SK-MEL-5 (cell line): ENCODE results near the gene BAK1. TPM values are rescaled to one million over a fixed set of nuclear protein-coding genes. Genes with fewer than 3 reads are reported as not detected.
"Not testable (repeated sequence)": the region's sequence is repeated elsewhere in the genome, so short reads cannot be mapped to it uniquely, and the experiment has no call there.

Source experiments
- DNase-seq: peaks from one replicate; pipeline ENCODE4 v3.0.0-alpha.2; 2016; ENCODE audit warnings: low read depth, low spot score
- in situ Hi-C: cut with HindIII; loops from 2 replicates; pipeline ENCODE4 v1.10.0; 2016; ENCODE audit warnings: low sequenced_read_pairs, high pct_unique_total_duplicates, low pct_unique_long_range_greater_than_20kb
- total RNA-seq: library from RNA; depleted of rRNA; stranded (reverse); fragments of >200 nt; shearing (Covaris generic); gene quantifications from 2 replicates; pipeline ENCODE4 v1.2.3, GENCODE V29; 2014

The BAK1 gene
- total RNA-seq, 1 experiment from 2014 or later = 11.2 TPM

GRCh38 chr6:33575211-33575610 lies 4.9 kb downstream of the BAK1 start:
- in situ Hi-C loops = no loop called here

GRCh38 chr6:33571637-33572316 lies 8.3 kb downstream of the BAK1 start:
- in situ Hi-C loops = no loop called here
- DNase-seq = no peak

More at GRCh38 chr6:33575211-33575610, 4.9 kb downstream of the BAK1 start:
- no peak for DNase-seq

- peak; percentile 80 for DNase-seq
- in situ Hi-C loops = no loop called here
Measured at GRCh38 chr6:33570806-33571636, 9.1 kb downstream of the BAK1 start.

DNA sequence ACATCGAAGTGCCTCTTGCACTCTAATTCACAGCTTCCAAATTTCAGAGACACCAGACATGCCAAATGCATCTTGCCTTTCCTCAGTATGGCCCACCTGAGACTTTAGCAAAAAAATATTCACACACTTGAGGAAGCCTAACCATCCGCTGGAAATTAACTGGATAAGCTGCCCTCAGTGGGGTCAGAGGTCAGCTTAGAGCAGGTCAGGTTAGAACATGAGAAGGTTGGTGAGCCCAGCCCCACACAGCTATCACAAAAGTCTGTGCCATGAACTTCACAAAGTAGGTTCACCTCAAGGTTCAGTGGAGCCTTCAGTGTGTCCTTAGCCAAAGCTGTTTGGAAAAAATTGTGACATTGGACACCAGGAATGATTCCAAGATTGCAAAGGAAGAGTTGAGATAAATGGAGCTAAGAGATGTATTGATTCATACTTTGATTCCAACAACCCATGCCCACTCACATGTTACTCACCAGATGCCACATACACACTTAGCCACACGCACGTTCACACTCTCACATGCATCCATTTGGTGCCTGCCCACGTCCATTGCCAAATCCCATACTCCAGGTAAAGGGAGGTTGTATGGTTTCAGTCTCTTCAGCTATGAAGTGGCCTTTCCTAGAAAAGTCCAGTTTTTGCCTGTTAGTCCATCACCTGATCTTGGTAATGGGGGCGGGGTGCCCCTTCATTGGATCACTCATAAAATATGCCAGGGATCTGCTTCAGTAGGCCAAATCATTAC lies 11.1 kb downstream of the BAK1 start:
- DNase-seq = no peak
- in situ Hi-C loops = no loop called here

DNA sequence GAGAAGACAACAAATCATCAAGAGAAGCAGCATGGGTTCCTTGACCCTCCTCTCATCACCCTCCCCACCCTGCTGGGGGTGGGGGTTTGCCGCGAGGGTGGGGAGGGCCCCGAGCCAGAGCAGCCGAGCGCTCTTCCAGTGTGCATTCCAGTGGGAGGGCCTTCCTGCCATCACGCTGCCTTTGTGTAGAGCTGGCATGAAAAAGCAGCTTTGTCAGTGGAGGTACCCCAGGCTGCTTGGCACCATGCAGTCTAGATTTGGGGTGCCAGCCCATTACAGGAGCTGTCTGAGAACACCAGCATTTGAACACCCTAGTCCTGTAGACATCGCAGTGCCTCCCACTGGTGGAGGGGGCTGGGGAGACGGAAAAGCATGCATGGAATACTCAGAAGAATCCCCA lies 12.2 kb downstream of the BAK1 start:
- in situ Hi-C loops = no loop called here
- no peak for DNase-seq

- DNase-seq = no peak
Measured at GRCh38 chr6:33566182-33567084, 13.6 kb downstream of the BAK1 start.

DNA sequence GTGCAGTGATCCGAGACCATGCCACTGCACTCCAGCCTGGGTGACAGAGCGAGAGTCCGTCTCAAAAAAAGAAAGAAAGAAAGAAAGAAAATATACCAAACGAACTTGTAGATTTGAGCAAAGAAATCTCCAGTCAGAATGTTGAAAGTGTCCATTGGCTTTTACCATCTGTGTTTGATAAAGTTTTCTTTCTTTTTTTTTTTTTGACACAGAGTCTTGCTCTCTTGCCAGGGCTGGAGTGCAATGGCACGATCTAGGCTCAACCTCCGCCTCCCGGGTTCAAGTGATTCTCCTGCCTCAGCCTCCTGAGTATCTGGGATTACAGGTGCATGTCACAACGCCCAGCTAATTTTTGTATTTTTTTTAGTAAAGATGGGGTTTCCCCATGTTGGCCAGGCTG lies 21.3 kb downstream of the BAK1 start:
- DNase-seq = no peak
- in situ Hi-C loops = no loop called here

More at GRCh38 chr6:33566182-33567084, 13.6 kb downstream of the BAK1 start:
- in situ Hi-C loops = no loop called here

DNA sequence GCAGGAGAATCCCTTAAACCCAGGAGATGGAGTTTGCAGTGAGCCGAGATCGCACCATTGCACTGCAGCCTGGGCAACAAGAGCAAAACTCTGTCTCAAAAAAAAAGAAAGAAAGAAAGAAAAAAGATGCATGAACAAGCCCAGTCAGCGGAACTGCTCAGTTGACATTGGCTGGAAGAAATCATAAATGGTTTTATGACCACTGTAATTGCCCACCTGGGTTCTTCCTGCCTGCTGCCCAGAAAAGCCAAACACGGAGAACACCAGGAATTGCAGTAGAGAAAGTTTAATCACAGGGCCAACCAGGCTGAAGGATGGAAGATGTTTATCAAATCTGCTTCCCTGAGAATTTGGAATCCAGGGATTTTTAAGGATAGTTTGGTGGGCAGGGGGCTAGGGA lies 22.7 kb downstream of the BAK1 start:
- in situ Hi-C loops = no loop called here
- no peak for DNase-seq

DNA sequence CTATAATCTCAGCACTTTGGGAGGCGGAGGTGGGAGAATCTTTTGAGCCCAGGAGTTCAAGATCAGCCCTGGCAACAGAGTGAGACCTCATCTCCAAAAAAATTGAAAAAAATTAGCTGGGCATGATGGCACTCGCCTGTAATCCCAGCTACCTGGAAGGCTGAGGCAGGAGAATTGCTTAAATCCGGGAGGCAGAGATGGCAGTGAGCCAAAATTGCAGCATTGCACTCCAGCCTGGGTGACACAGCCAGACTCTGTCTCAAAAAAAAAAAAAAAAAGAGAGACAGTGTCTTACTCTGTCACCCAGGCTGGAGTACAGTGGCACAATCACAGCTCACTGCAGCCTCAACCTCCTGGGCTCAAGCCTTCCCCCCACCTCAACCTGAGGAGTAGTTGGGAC lies 27.2 kb downstream of the BAK1 start:
- in situ Hi-C loops, DNase-seq: not testable (repeated sequence)

- in situ Hi-C loops = no loop called here
Measured at GRCh38 chr6:33552252-33552651, 27.8 kb downstream of the BAK1 start.

DNA sequence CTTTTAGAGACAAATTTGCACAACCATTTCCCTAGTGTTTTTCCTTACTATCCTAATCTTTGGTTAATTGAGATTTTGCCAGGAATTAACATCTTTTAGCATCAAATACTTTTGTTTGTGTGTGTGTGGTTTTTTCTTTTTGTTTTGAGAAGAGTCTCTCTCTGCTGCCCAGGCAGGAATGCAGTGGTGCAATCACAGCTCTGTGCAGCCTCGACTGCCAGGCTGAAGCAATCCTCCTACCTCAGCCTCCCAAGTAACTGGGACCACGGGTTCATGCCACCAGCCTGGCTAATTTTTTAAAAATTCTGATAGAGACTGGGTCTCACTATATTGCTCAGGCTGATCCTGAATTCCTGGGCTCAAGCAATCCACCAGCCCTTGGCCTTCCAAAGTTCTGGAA lies 28.5 kb downstream of the BAK1 start:
- no peak for DNase-seq
- in situ Hi-C loops = no loop called here

More at GRCh38 chr6:33552252-33552651, 27.8 kb downstream of the BAK1 start:
- DNase-seq = no peak

DNA sequence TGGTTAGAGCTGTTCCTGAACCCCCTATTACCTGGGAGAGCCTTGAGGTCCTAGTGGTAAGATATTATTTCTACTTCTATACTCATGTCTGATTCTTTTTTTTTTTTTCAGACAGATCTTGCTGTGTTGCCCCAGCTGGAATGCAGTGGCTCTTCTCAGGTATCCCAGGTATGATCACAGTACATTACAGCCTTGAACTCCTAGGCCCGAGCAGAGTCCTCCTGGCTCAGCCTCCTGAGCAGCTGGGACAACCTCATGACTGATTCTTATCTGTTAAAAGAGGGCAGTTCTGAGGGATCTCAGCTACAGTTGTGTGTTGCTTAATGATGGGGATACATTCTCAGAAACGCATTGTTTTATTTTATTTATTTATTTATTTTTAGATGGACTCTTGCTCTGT lies 30.2 kb downstream of the BAK1 start:
- no peak for DNase-seq
- in situ Hi-C loops = no loop called here

GRCh38 chr6:33549196-33549595 lies 30.9 kb downstream of the BAK1 start:
- no peak for DNase-seq
- in situ Hi-C loops = no loop called here

- DNase-seq = no peak
- in situ Hi-C loops = no loop called here
Measured at GRCh38 chr6:33547499-33547898, 32.6 kb downstream of the BAK1 start.

DNA sequence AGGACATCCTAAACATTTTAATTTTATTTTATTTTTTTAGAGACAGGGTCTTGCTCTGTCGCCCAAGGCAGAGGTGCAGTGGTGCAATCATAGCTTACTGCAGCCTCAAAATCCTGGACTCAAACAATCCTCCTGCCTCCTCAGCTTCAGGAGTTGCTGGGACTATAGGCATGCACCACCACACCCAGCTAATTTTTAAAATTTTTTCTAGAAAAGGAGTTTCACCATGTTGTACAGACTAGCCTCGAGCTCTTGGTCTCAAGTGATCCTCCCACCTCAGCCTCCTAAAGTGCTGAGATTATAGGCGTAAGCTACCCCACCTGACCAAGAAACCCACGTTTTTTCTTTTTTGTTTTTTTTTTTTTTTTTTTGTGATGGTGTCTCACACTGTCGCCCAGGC lies 33.3 kb downstream of the BAK1 start:
- in situ Hi-C loops = no loop called here
- no peak for DNase-seq

GRCh38 chr6:33545292-33545691 lies 34.8 kb downstream of the BAK1 start:
- DNase-seq, in situ Hi-C loops: not testable (repeated sequence)

- no peak for DNase-seq
- in situ Hi-C loops = no loop called here
Measured at GRCh38 chr6:33543116-33543515, 37.0 kb downstream of the BAK1 start.
